Astrocyte (in vitro differentiated cells and primary cell): Measurements from ENCODE around the gene SMOC2. TPM values are rescaled to one million over a fixed set of nuclear protein-coding genes. Genes with fewer than 3 reads are reported as not detected.

Source experiments
- DNase-seq: peaks from one replicate; pipeline ENCODE4 v3.0.0-alpha.2; 2010; ENCODE audit warnings: low read depth
- FAIRE-seq: peaks from 2 replicates; lab custom pipeline; 2011; peaks lifted over from hg19 to GRCh38; lab: Jason Lieb, UNC
- H2AFZ ChIP-seq: 2 replicates; pipeline ENCODE4 v1.6.0; 2012; ENCODE audit warnings: low read depth, low read length, inconsistent platforms
- H3K27ac ChIP-seq: 2 replicates; pipeline ENCODE4 v1.5.1; 2011; ENCODE audit warnings: low read depth, low read length, inconsistent platforms
- H3K27me3 ChIP-seq: 2 replicates; pipeline ENCODE4 v1.6.0; 2011; ENCODE audit warnings: low read length, inconsistent platforms; ENCODE audit not compliant: insufficient read depth
- H3K36me3 ChIP-seq: 2 replicates; pipeline ENCODE4 v1.5.1; 2011; ENCODE audit warnings: low read length, inconsistent platforms; ENCODE audit not compliant: insufficient read depth
- H3K4me1 ChIP-seq: 2 replicates; pipeline ENCODE4 v1.5.1; 2011; ENCODE audit warnings: low read length, inconsistent platforms; ENCODE audit not compliant: insufficient read depth
- H3K4me2 ChIP-seq: 2 replicates; pipeline ENCODE4 v1.6.0; 2012; ENCODE audit warnings: low read length, inconsistent platforms
- H3K4me3 ChIP-seq: 2 replicates; pipeline ENCODE4 v1.5.1; 2011; ENCODE audit warnings: low read depth, mild to moderate bottlenecking, low read length, inconsistent platforms; ENCODE audit not compliant: insufficient read depth
- H3K79me2 ChIP-seq: 2 replicates; pipeline ENCODE4 v1.6.0; 2012; ENCODE audit warnings: mild to moderate bottlenecking, low read length, inconsistent platforms; ENCODE audit not compliant: insufficient read depth
- H3K9ac ChIP-seq: 2 replicates; pipeline ENCODE4 v1.6.0; 2012; ENCODE audit warnings: mild to moderate bottlenecking, low read length, inconsistent platforms
- H3K9me3 ChIP-seq: 2 replicates; pipeline ENCODE4 v1.5.1; 2012; ENCODE audit warnings: low read depth, mild to moderate bottlenecking, low read length, inconsistent platforms; ENCODE audit not compliant: insufficient read depth
- H4K20me1 ChIP-seq: 2 replicates; pipeline ENCODE4 v1.6.0; 2012; ENCODE audit warnings: low read length, inconsistent platforms; ENCODE audit not compliant: insufficient read depth
- H3K27ac Mint-ChIP-seq: one replicate; pipeline ENCODE4 v1.8.0; 2021; ENCODE audit warnings: mild to moderate bottlenecking, mixed read lengths; ENCODE audit not compliant: unreplicated experiment
- H3K27me3 Mint-ChIP-seq: one replicate; pipeline ENCODE4 v1.8.0; 2021; ENCODE audit warnings: low read depth, mixed read lengths; ENCODE audit not compliant: unreplicated experiment
- H3K36me3 Mint-ChIP-seq: one replicate; pipeline ENCODE4 v1.8.0; 2021; ENCODE audit warnings: low read depth, mixed read lengths; ENCODE audit not compliant: unreplicated experiment
- H3K4me1 Mint-ChIP-seq: one replicate; pipeline ENCODE4 v1.8.0; 2021; ENCODE audit warnings: low read depth, mixed read lengths; ENCODE audit not compliant: unreplicated experiment
- H3K4me3 Mint-ChIP-seq: one replicate; pipeline ENCODE4 v1.8.0; 2021; ENCODE audit warnings: mild to moderate bottlenecking, moderate library complexity, mixed read lengths; ENCODE audit not compliant: unreplicated experiment
- H3K9me3 Mint-ChIP-seq: one replicate; pipeline ENCODE4 v1.8.0; 2021; ENCODE audit warnings: mild to moderate bottlenecking, mixed read lengths; ENCODE audit not compliant: unreplicated experiment
- EZH2 ChIP-seq: IDR thresholded peaks from 2 replicates; pipeline ENCODE4 v1.6.1; 2012; ENCODE audit warnings: mild to moderate bottlenecking, low read length, inconsistent platforms; ENCODE audit not compliant: insufficient read depth
- total RNA-seq: library from RNA; stranded (reverse); gene quantifications from 2 replicates; pipeline ENCODE4 v1.2.1, GENCODE V29; 2021
- TF ChIP-seq, protein P1 (sequence below): IDR thresholded peaks from 2 replicates; pipeline ENCODE4 v1.5.1; 2011; ENCODE audit warnings: low read depth, mild to moderate bottlenecking, inconsistent platforms, low read length, moderate library complexity; ENCODE audit not compliant: insufficient read depth

SMOC2 gene
- total RNA-seq, 1 donor from 2014 or later: 0.93 TPM

DNA sequence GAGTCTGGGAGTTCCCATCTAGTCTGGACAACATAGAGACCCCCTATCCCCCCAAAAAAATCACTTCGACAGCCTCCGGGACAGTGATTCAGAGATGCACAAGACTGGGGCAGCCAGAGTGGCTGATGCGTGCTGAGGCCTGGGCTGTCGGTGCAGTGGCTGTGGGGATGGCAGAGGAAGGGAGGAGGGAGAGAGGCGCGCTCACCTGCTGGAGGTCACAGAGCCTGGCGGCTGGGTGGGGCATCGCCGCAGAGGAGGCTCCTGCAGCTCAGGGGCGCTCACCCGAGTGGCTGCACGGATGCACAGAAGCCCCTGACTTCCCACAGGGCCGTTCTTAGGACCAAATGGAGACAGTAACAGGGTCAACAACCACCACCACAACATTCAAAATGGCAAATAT is 182.8 kb downstream of the SMOC2 start:
- Histone ChIP-seq H3K4me3 (no peak overlapping the region), H3K4me2 (no peak overlapping the region), H3K9ac (no peak overlapping the region), H3K9me3 (no peaks in the 10 kb centered on the region), H4K20me1 (no peaks in the 10 kb centered on the region), H3K4me1 (no peaks in the 10 kb centered on the region), H3K27ac (no peak overlapping the region), H3K27me3 (no peaks in the 10 kb centered on the region), H2AFZ (no peak overlapping the region), H3K79me2 (no peaks in the 10 kb centered on the region), H3K36me3 (no peaks in the 10 kb centered on the region)
- peaks cover 7% of the 10 kb centered on the region for H3K9me3 Mint-ChIP-seq
- H3K36me3 Mint-ChIP-seq: no peaks in the 10 kb centered on the region
- H3K27me3 Mint-ChIP-seq: peaks cover 8% of the 10 kb centered on the region
- no peaks in the 10 kb centered on the region for H3K4me1 Mint-ChIP-seq
- TF ChIP-seq EZH2: no peak
- TF ChIP-seq, protein P1, sequence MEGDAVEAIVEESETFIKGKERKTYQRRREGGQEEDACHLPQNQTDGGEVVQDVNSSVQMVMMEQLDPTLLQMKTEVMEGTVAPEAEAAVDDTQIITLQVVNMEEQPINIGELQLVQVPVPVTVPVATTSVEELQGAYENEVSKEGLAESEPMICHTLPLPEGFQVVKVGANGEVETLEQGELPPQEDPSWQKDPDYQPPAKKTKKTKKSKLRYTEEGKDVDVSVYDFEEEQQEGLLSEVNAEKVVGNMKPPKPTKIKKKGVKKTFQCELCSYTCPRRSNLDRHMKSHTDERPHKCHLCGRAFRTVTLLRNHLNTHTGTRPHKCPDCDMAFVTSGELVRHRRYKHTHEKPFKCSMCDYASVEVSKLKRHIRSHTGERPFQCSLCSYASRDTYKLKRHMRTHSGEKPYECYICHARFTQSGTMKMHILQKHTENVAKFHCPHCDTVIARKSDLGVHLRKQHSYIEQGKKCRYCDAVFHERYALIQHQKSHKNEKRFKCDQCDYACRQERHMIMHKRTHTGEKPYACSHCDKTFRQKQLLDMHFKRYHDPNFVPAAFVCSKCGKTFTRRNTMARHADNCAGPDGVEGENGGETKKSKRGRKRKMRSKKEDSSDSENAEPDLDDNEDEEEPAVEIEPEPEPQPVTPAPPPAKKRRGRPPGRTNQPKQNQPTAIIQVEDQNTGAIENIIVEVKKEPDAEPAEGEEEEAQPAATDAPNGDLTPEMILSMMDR: no peak
- no peak overlapping the region for H3K4me3 Mint-ChIP-seq
- no peak overlapping the region for H3K27ac Mint-ChIP-seq
- FAIRE-seq (no peak), DNase-seq (no peak)

DNA sequence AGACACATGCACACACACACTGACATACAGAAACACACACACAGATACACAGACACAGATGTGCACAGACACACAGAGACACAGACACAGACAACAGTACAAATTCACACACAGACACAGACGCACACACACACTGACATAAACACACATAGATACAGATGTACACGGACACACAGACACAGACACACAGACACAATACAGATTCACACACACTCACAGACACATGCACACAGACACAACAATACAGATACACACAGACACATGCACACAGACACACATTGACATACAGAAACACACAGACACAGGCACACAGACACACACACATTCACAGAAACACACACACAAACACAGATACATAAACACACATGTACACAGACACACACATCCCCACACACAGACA is 183.6 kb downstream of the SMOC2 start:
- no peaks in the 10 kb centered on the region for H3K36me3 ChIP-seq
- no peak overlapping the region for H3K27ac Mint-ChIP-seq
- H3K9ac ChIP-seq: no peak overlapping the region
- H3K4me2 ChIP-seq: no peak overlapping the region
- H2AFZ ChIP-seq: no peak overlapping the region
- TF ChIP-seq, protein P1: no peak
- no peak for TF ChIP-seq EZH2
- no peaks in the 10 kb centered on the region for H3K36me3 Mint-ChIP-seq
- no peak overlapping the region for H3K4me3 ChIP-seq
- DNase-seq: no peak
- H3K27me3 ChIP-seq: no peaks in the 10 kb centered on the region
- H3K4me1 ChIP-seq: no peaks in the 10 kb centered on the region
- H3K9me3 Mint-ChIP-seq: peaks cover 7% of the 10 kb centered on the region
- peaks cover 12% of the 10 kb centered on the region for H3K27me3 Mint-ChIP-seq
- no peak overlapping the region for H3K27ac ChIP-seq
- no peak for FAIRE-seq
- no peaks in the 10 kb centered on the region for H3K4me1 Mint-ChIP-seq
- H3K9me3 ChIP-seq: no peaks in the 10 kb centered on the region
- no peak overlapping the region for H3K4me3 Mint-ChIP-seq
- H4K20me1 ChIP-seq: no peaks in the 10 kb centered on the region
- no peaks in the 10 kb centered on the region for H3K79me2 ChIP-seq

DNA sequence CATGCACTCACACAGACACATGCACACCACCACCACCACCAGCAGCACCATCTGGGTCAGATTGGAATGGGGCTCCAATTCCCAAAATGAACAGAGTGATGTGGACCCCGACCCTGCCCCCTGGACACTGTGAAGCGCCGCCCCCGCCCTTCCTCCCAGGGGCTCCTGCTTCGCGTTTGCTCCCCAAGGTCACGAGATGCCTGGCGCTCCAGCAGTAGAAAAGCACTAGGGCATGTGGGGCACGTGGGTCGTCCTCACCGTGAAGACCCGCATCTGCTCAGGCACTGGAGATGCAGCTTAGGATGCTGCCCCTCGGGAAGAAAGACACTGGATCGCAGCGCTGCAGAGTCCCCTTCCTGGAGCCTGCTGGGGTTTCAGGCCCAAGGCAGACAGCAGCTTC is 184.0 kb downstream of the SMOC2 start:
- Histone ChIP-seq H3K9ac (no peak overlapping the region), H3K36me3 (no peaks in the 10 kb centered on the region), H3K27ac (no peak overlapping the region), H3K79me2 (no peaks in the 10 kb centered on the region), H4K20me1 (no peaks in the 10 kb centered on the region), H3K27me3 (no peaks in the 10 kb centered on the region), H3K4me3 (no peak overlapping the region), H3K4me1 (no peaks in the 10 kb centered on the region), H3K9me3 (no peaks in the 10 kb centered on the region), H2AFZ (no peak overlapping the region), H3K4me2 (no peak overlapping the region)
- H3K27ac Mint-ChIP-seq: no peak overlapping the region
- H3K9me3 Mint-ChIP-seq: peaks cover 7% of the 10 kb centered on the region
- no peak overlapping the region for H3K4me3 Mint-ChIP-seq
- H3K27me3 Mint-ChIP-seq: peaks cover 15% of the 10 kb centered on the region
- DNase-seq (no peak), FAIRE-seq (no peak)
- no peaks in the 10 kb centered on the region for H3K36me3 Mint-ChIP-seq
- H3K4me1 Mint-ChIP-seq: no peaks in the 10 kb centered on the region
- TF ChIP-seq, protein P1: no peak
- TF ChIP-seq EZH2: no peak
